Motor neuron (in vitro differentiated cells): Measurements from ENCODE around the gene RAD23A. TPM values are rescaled to one million over a fixed set of nuclear protein-coding genes. Genes with fewer than 3 reads are reported as not detected.
A peak's percentile ranks its signal among the peaks of the same experiment; 100 is the strongest.
"Not testable (repeated sequence)": the region's sequence is repeated elsewhere in the genome, so short reads cannot be mapped to it uniquely, and the experiment has no call there.

Experiments
- ATAC-seq, 8 experiments: fragments of 200-7000 bp; cut with Tn5 transposase; replicated peaks in 6 of 8; 2 replicates each; pipeline ENCODE4 v1.8.0; 2021; ENCODE audit warnings: mild to moderate bottlenecking in 8 of 8, moderate library complexity in 8 of 8
- H3K27ac ChIP-seq, 2 donors: fragments of 250-450 bp; sonication (Bioruptor Pico); 2 replicates each; pipeline ENCODE4 v1.9.0; 2021; ENCODE audit warnings: antibody characterized with exemption in 2 of 2, mild to moderate bottlenecking in 2 of 2, moderate library complexity in 1 of 2
- H3K4me1 ChIP-seq, 2 donors: fragments of 250-450 bp; sonication (Bioruptor Pico); replicated peaks in 1 of 2; 2 replicates each; pipeline ENCODE4 v1.6.1; 2021; ENCODE audit warnings: antibody characterized with exemption in 2 of 2, mild to moderate bottlenecking in 2 of 2, moderate library complexity in 1 of 2
- H3K4me3 ChIP-seq, 5 donors: fragments of 250-450 bp; sonication (Bioruptor Pico); 2 replicates each; pipeline ENCODE4 v1.9.0; 2021; ENCODE audit warnings: antibody characterized with exemption in 5 of 5, mild to moderate bottlenecking in 5 of 5, moderate library complexity in 4 of 5
- WGBS, 10 experiments: fragments of 450-650 bp; shearing (Covaris generic); methylation state at CpG; one replicate each; pipeline ENCODE4 v1.0.0; 2022; 5-methylcytosine and 5-hydroxymethylcytosine counted together
- in situ Hi-C, 9 experiments: fragments of 400-800 bp; cut with MboI; loops; one replicate each; pipeline ENCODE4 v1.15.0; 2021; ENCODE audit warnings: low sequenced_read_pairs in 9 of 9, low pct_unique_long_range_greater_than_20kb in 2 of 9; ENCODE audit not compliant: unreplicated experiment in 9 of 9
- total RNA-seq, 8 experiments: library from RNA; unstranded; fragments of 300-600 nt; gene quantifications; 2 replicates each; pipeline versions ENCODE4 v1.2.3 to v1.2.4, GENCODE V29; 2022

The RAD23A gene
- 100 to 1,000 TPM in 2 of 8 experiments, 10 to 100 TPM in 6; 41.9 to 114 (median 67.4) TPM for total RNA-seq

DNA sequence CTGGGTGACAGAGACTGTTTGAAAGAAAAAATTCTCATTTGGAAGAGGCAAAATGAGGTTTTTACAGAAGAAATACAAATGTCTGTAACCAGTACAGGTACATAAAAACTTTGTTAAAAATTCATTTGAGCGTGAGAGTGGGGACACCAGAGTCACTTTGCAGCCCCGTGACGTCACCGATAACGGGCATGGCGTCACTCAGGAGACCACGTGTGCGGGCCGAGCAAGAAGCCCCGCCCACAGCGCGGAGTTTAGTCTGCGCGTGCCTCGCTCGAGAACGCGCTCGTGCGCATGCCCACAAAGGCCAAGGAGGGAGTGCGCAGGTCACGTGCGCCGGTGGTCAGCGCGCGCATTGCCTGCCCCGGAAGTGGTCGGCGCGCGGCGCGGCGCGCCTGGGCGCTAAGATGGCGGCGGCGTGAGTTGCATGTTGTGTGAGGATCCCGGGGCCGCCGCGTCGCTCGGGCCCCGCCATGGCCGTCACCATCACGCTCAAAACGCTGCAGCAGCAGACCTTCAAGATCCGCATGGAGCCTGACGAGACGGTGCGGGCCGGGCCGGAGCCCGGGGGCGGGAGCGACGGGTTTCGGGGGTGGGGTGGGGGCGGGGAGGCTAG lies at the start of gene RAD23A:
RAD23A (plus strand) TSS at position 384 of the 613 bp plus-strand sequence; CDS start at position 471, 87 bp downstream.
- peaks cover 7 to 9% of the 10 kb centered on the region in 2 donors for H3K4me1 ChIP-seq
- WGBS, 10 experiments, result 0 to 40% (median 0%) methylated on average over 1 to 25 of the region's 62 CpGs; no CpG with 5 or more reads in 5 of the 10 experiments
- H3K27ac ChIP-seq, result peak within 1 kb of the TSS; percentile 88 to 98
- ATAC-seq, result peak; percentile 75 to 87 (median 82)
- in situ Hi-C loops, result no loop called here
- peak within 1 kb of the TSS; percentile 58 to 75 (median 70) for H3K4me3 ChIP-seq

DNA sequence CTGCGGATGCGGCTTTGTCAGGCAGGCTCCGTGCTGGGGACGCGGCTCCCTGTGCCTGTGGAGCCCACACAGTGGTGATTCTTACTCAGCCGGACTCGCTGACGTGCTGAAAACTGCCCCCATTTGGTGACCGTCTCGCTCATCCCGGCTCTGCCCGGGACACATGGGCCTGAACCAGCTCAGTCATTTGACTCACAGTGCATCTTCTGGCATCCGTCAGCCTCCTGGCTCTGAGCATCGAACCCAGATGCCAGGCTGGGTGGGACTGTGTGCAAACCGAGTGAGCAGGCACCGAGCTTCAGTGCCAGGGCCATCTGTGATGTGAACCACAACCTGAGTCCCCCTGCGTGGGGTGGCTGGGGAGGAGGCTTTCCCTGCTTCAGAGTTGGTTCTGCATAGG lies 49.2 kb upstream of the RAD23A start:
- Histone ChIP-seq H3K4me3 (no peak overlapping the region), H3K4me1 (peaks cover 2 to 5% of the 10 kb centered on the region in 2 donors), H3K27ac (no peak overlapping the region)
- 80 to 100% (median 94%) methylated on average over 1 to 7 of the region's 17 CpGs; no CpG with 5 or more reads in 6 of the 10 experiments for WGBS, 10 experiments
- no peak for ATAC-seq
- in situ Hi-C loops, result no loop called here

DNA sequence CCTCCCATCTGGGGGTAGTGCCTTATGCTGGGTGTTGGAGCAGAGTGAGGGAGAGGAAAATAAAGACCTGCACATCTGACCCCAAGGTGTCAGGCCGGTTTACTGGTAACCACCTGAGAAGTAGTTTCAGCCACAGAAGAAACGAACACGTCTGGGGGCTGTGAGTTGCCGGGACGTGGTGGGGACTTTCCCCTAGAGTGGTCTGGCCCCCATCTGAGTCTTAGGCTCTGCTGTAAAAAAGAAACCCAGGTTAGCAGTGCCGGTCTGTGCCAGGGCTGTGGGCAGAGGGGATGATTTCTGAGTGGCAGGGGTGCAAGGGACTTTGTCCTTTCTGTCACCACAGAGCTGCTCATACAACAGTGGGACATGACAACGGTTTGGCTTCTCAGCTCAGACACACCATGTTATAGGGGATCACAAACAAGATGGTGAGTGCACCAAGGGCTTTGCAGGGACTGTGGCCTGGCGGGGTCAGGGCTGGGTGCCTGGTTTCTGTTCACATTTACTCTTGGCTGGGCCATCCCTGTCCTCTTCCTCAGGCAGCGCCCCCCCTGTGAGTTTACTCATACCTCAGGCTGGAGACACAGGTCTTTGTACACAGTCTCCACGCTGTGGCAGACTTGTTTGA lies 45.7 kb upstream of the RAD23A start:
- ATAC-seq, result peak in 1 of 8 experiments; percentile 58
- in situ Hi-C loops, result no loop called here

DNA sequence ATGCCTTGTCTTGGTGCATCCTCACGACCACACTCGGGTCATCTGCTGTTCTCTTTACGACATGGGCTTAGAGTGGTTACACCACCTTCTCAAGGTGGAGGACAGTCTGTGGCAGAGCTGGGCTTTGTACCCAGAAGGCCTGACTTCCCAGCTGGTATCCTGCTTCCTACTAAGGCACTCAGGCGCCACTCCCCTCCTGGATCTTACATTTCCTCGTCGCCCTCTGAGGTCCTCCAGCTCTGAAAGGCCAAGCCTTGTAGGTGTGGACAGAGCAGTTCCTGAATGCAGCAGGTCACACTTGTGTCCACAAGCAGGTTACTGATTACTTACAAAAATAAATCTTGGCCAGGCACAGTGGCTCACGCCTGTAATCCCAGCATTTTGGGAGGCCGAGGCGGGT lies 38.5 kb upstream of the RAD23A start:
- H3K27ac ChIP-seq, result no peak overlapping the region
- in situ Hi-C loops, result no loop called here
- 40 to 100% (median 80%) methylated on average over 1 to 2 of the region's 9 CpGs; no CpG with 5 or more reads in 5 of the 10 experiments for WGBS, 10 experiments
- no peak for ATAC-seq
- no peak overlapping the region for H3K4me3 ChIP-seq
- H3K4me1 ChIP-seq, result peaks cover 3 to 14% of the 10 kb centered on the region in 2 donors

More for the DNA sequence above, 45.7 kb upstream of the RAD23A start:
- 50 to 100% (median 93%) methylated on average over 1 to 6 of the region's 10 CpGs; no CpG with 5 or more reads in 3 of the 10 experiments for WGBS, 10 experiments
- Histone ChIP-seq H3K27ac (no peak overlapping the region), H3K4me1 (no peaks in the 10 kb centered on the region), H3K4me3 (no peak overlapping the region)

DNA sequence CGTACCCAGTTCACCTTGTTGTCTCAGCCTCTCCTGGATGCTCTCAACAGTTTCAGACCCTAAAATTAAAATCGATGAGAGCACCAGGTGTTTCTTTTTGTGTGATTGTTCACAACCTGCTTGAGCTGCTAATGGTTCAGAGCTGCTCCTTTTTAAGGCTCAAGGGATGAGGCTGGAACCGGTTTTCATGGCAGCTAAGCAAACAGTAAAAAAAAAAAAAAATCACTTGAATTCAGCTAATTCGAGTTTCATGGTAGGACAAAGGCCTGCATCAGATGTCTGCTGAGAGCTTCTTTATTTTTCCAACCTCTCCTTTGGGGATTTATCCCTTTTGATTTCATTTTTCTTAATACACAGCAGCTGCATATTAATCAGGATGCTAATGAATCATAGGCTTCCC lies 33.1 kb upstream of the RAD23A start:
- WGBS, 10 experiments, result 0 to 60% (median 33%) methylated on average over 1 to 4 of the region's 4 CpGs; no CpG with 5 or more reads in 1 of the 10 experiments
- Histone ChIP-seq H3K27ac (peak overlapping the region in 1 of 2 donors; percentile 61), H3K4me3 (no peak overlapping the region), H3K4me1 (peaks cover 17 to 33% of the 10 kb centered on the region in 2 donors)
- in situ Hi-C loops, result no loop called here
- ATAC-seq, result peak in 6 of 8 experiments; percentile 9 to 58 (median 50)

DNA sequence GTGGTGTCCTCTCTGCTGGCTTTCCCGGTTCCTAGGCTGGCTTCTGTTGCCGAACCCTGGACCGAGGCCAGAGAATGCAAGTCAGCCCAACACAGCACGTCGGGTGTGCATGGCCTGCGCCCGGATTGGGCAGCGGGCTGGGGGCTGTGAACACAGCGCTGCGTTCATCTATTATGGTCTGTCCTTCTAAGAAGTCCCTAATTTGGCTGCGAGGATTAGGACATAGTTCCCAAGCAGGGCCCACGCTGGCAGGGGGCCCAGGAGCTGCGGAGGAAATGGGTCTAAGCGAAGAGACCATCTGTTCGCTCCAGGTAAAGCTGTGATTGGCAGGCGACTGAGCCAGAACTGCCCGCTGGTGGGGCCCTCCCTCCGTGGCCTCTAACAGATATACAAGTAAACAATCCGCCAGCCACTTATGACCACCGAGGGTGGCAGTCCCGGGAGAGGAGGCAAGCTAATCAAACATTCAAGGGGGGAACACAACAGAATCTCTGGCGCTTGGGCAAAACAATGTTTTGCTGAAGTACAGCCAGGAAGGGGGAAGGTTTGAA lies 32.6 kb upstream of the RAD23A start:
- Histone ChIP-seq H3K4me1 (peaks cover 17 to 33% of the 10 kb centered on the region in 2 donors), H3K27ac (peak overlapping the region in 1 of 2 donors; percentile 61), H3K4me3 (no peak overlapping the region)
- WGBS, 10 experiments, result 0 to 31% (median 10%) methylated on average over 1 to 18 of the region's 22 CpGs; no CpG with 5 or more reads in 2 of the 10 experiments
- peak; percentile 80 to 89 (median 85) for ATAC-seq
- in situ Hi-C loops, result no loop called here

DNA sequence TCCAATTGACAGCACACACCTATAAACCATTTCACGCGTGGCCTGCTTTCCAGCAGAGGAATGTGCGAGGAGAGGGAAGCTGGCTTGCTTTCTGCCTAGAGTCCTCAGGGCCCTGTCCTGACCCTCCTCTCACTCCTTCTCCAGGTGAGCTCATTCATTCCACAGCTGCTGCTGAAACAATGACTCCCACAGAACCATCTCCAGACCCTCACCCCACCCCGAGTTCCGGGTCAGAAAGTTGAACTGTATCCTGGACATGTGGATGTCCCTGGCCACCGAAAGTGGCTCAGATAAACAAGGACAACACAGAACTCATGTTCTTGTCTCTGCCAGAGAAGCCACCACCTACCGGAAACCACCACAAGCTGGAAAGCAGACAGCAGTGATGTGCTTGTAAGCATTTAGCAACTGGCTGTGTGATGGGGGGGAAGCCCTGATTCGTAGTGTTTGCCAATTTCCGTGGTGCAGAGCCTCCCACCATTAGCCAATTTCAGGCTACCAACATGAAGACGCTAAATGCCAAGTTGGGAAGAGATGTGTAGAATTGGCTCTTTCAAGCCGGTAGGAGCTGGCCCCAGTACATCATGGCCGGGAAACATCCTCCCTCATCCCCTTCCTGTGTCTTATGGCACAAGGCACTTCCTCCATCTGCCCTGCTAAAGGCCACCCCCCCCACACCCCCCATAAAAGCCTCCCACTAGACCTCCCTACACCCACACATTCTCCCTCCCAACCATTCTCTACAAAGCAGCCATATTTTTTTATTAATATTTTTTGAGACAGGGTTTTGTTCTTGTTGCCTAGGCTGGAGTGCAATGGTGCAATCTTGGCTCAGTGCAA lies 31.6 kb upstream of the RAD23A start:
- 20 to 100% (median 80%) methylated on average over 1 to 7 of the region's 12 CpGs; no CpG with 5 or more reads in 2 of the 10 experiments for WGBS, 10 experiments
- Histone ChIP-seq H3K27ac (peak overlapping the region in 1 of 2 donors; percentile 61), H3K4me3 (no peak overlapping the region), H3K4me1 (peaks cover 15 to 25% of the 10 kb centered on the region in 2 donors)
- ATAC-seq, result peak in 2 of 8 experiments; percentile 11 to 15
- in situ Hi-C loops, result no loop called here

DNA sequence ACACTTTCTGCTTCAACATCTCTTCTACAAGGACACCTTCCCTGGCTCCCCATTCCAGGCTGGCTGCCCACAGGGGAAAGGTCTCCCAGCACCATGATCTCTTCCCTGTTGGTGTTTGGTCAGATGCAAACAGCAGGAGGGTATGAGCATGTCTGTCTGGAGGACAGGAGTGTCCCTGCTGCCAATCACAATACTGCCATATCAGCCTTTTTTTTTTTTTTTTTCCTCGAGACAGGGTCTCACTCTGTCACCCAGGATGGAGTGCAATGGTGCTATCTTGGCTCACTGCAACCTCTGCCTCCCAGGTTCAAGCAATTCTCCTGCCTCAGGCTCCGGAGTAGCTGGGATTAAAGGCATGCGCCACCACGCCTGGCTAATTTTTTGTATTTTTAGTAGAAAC lies 29.8 kb upstream of the RAD23A start:
- WGBS, 10 experiments, result 29 to 90% (median 75%) methylated on average over 1 to 2 of the region's 4 CpGs; no CpG with 5 or more reads in 7 of the 10 experiments
- H3K4me3 ChIP-seq, in situ Hi-C loops, ATAC-seq, H3K27ac ChIP-seq: not testable (repeated sequence)
- H3K4me1 ChIP-seq, result peaks cover 15 to 20% of the 10 kb centered on the region in 2 donors

DNA sequence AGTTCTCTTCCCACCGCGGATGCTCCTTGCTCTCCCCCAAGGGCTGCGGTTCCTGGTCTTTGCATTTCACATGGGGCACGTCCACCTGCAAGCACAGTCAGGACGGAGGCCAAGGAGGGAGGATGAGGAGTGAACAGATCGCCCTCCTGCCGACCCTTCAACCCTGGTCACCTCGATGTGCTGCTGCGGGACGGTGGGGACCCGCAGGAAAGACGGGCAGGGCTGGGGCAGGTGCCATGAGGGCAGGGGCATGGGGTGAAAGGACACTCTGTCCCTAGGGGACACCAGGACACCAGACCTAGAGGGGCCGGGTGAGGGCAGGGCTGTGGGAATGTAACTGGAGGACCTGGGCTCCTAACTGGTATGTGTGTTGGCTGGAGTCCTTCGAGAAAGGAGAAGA lies 27.4 kb upstream of the RAD23A start:
- Histone ChIP-seq H3K4me1 (peaks cover 4 to 8% of the 10 kb centered on the region in 2 donors), H3K27ac (no peak overlapping the region), H3K4me3 (no peak overlapping the region)
- ATAC-seq, result no peak
- in situ Hi-C loops, result no loop called here
- 80 to 100% (median 85%) methylated on average over 3 to 5 of the region's 14 CpGs; no CpG with 5 or more reads in 5 of the 10 experiments for WGBS, 10 experiments

DNA sequence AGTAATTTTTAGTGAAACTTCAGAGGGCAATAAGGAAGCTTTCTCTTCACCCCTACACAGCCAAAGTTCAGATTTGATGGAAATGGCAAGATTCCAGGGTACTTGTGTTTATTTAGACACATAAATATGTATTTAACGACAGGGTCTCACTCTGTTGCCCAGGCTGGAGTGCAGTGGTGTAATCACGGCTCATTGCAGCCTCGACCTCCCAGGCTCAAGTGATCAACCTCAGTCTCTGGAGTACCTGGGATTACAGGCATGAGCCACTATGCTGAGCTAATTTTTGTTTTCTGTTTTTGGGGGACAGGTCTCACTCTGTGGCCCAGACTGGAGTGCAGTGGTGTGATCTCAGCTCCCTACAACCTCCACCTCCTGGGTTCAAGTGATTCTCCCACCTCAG lies 24.6 kb upstream of the RAD23A start:
- no peak for ATAC-seq
- Histone ChIP-seq H3K4me3 (no peak overlapping the region), H3K4me1 (no peaks in the 10 kb centered on the region), H3K27ac (no peak overlapping the region)
- in situ Hi-C loops, result no loop called here
- WGBS, 10 experiments, result 10 to 100% (median 100%) methylated on average over 1 to 3 of the region's 3 CpGs; no CpG with 5 or more reads in 5 of the 10 experiments

DNA sequence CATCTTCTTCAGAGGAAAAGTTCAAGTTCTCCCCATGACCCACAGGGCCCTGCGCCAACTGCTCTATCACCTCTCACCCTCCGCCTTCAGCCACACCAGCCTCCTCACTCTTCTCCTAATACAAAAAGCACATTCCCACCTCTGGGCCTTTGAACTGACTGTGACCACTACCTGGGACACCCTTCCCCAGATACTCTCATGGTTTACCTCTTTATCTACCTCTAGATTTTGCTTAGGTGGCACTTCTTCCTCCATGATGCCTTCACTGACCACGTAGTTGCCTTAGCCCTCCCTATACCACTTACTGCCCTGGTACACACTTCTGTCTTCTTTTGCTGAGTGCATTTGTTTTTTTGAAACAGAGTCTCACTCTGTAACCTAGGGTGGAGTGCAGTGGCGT lies 22.7 kb upstream of the RAD23A start:
- 92 to 100% (median 98%) methylated on average over 1 to 4 of the region's 4 CpGs; no CpG with 5 or more reads in 4 of the 10 experiments for WGBS, 10 experiments
- Histone ChIP-seq H3K4me3 (no peak overlapping the region), H3K27ac (no peak overlapping the region), H3K4me1 (no peaks in the 10 kb centered on the region)
- in situ Hi-C loops, result no loop called here
- ATAC-seq, result no peak

DNA sequence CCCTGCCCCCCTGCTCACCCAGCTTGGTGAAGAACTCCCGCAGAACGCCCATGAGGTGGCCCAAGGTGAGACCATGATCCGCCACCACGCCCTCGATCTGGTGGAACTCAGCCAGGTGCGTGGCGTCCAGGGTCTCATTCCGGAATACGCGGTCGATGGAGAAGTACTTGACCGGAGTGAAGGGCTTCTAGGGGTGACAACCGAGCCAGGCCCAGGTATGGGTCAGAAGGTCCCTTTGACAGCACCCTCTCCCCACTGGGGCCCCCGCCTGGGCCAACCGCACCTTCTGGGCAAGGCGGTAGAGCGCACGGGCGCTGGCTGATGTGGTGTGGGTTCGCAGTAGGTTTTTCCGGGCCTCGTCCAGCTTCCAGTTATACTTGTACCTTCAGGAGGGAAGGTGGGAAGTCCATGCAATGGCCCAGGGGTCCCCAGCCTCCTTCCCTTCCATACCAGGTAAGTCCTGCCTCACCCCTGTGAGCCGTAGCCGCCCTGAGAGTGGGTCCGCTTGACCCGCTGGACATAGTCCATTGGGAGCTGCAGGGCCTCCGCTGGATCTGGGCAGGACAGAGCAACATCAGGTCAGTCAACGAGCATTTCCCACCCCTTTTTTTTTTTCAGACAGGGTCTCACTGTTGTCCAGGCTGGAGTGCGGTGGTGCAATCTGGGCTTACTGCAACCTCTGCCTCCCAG lies 20.9 kb upstream of the RAD23A start:
- 97 to 100% (median 100%) methylated on average over 1 to 7 of the region's 29 CpGs; no CpG with 5 or more reads in 5 of the 10 experiments for whole genome bisulfite sequencing, 10 experiments
- in situ Hi-C loops, result no loop called here
- Histone ChIP-seq H3K4me1 (no peaks in the 10 kb centered on the region), H3K4me3 (no peak overlapping the region), H3K27ac (no peak overlapping the region)
- peak in 3 of 8 experiments; percentile 13 to 20 (median 18) for ATAC-seq
